Measurements from ENCODE around the gene WDPCP.
"Not testable (repeated sequence)": the region's sequence is repeated elsewhere in the genome, so short reads cannot be mapped to it uniquely, and the experiment has no call there.

The WDPCP gene

DNA sequence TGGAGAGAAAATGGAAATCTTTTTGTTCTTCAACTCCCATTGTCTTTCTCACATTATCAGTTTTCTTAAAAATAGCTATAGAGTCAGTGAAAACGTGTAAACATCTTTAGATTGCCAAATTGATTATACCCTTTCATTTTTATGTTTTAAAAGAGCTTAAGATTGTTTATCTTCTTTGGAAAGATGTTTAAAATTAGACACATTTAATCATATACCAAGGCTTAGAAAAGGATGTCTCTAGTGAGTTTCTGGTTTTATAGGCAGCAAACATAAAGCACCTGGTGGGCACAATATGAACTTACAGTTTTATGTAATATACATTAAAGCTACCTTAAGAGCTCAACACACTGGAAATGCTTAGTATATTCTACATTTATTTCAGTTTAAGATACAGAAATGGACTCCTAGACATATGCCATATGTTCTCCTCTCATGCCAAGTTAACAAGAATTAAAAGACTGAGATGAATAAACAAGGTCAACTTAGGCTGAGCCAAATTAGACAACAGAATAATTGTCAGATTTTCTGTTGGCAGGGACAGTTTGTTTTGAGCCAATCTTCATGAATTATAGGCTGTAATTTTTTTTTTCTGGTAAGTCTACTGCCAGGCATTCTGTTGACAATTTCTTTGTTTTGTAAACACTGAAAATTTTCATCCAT, 425.0 kb downstream of the WDPCP start:
- H3K27me3 ChIP-seq (ENCODE audit: control insufficient read depth in 1 of 2, insufficient read depth in 1 of 2, low read length in 2 of 2): no peaks in the 10 kb centered on the region
- H3K36me3 ChIP-seq (ENCODE audit: control insufficient read depth in 1 of 2, insufficient read depth in 2 of 2, low read depth in 1 of 2, low read length in 2 of 2): no peaks in the 10 kb centered on the region
- no peak overlapping the region for H2AFZ ChIP-seq (ENCODE audit: low read depth, low read length)
- H2BK15ac ChIP-seq (ENCODE audit: low read depth, poor library complexity, severe bottlenecking): no peak overlapping the region
- DNase-seq: no peak
- WGBS: no CpG with 5 or more reads among the region's 1 CpG
- H3K23ac ChIP-seq (ENCODE audit: low read length in 2 of 2): no peak overlapping the region
- H4K91ac ChIP-seq (ENCODE audit: low read length): no peak overlapping the region
- no peak overlapping the region for H3K4me2 ChIP-seq (ENCODE audit: low read length, poor library complexity, severe bottlenecking)
- H3K4ac ChIP-seq (ENCODE audit: low read depth in 1 of 2, low read length in 2 of 2): no peak overlapping the region
- H3K27ac ChIP-seq (ENCODE audit: low read length, poor library complexity, severe bottlenecking): no peak overlapping the region
- no peak overlapping the region for H2BK12ac ChIP-seq (ENCODE audit: low read length in 2 of 2)
- H3K4me3 ChIP-seq (ENCODE audit: insufficient read depth in 1 of 2, low read depth in 1 of 2, low read length in 2 of 2): no peak overlapping the region
- H3K9ac ChIP-seq (ENCODE audit: low read length): no peak overlapping the region
- no peak overlapping the region for H3K18ac ChIP-seq (ENCODE audit: low read depth in 1 of 2, low read length in 2 of 2)
- no peak overlapping the region for H4K8ac ChIP-seq (ENCODE audit: low read length)
- no peak overlapping the region for H2AK5ac ChIP-seq (ENCODE audit: low read length, severe bottlenecking)
- no peaks in the 10 kb centered on the region for H3K4me1 ChIP-seq (ENCODE audit: control insufficient read depth, insufficient read depth, low read depth, low read length)
- H3K79me1 ChIP-seq (replicated peaks; ENCODE audit: low read length, poor library complexity, severe bottlenecking): no peaks in the 10 kb centered on the region
- peaks cover 7% of the 10 kb centered on the region for H3K9me3 ChIP-seq (ENCODE audit: control insufficient read depth, low read length)
- no peak overlapping the region for H3K14ac ChIP-seq (ENCODE audit: low read length in 2 of 2)
- H2BK120ac ChIP-seq (ENCODE audit: low read depth, low read length): no peak overlapping the region
- no peak overlapping the region for H2BK5ac ChIP-seq (ENCODE audit: low read depth, low read length, poor library complexity, severe bottlenecking)

DNA sequence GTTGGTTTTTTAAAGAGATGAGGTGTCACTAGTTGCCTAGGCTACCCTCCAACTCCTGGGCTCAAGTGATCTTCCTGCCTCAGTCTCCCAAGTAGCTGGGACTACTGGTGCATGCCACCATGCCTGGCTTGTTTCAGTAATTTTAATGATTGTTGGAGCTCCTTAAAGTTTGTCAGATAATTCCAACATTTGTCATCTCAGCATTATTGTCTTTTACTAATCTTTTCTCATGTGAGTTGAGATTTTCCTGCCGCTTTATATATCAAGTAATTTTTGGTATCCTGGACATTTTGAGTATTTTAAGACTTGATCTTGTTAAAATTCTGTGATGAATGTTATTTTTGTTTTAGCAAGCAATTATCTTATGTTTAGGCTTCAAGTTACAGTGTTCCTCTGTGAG, 429.0 kb downstream of the WDPCP start:
- Histone ChIP-seq H4K91ac (ENCODE audit: low read length) (no peak overlapping the region), H2BK120ac (ENCODE audit: low read depth, low read length) (no peak overlapping the region), H3K18ac (ENCODE audit: low read depth in 1 of 2, low read length in 2 of 2) (no peak overlapping the region), H3K4ac (ENCODE audit: low read depth in 1 of 2, low read length in 2 of 2) (no peak overlapping the region), H3K79me1 (replicated peaks; ENCODE audit: low read length, poor library complexity, severe bottlenecking) (no peaks in the 10 kb centered on the region), H2BK15ac (ENCODE audit: low read depth, poor library complexity, severe bottlenecking) (no peak overlapping the region), H3K9ac (ENCODE audit: low read length) (no peak overlapping the region), H3K23ac (ENCODE audit: low read length in 2 of 2) (no peak overlapping the region), H3K4me3 (ENCODE audit: insufficient read depth in 1 of 2, low read depth in 1 of 2, low read length in 2 of 2) (no peak overlapping the region), H2BK12ac (ENCODE audit: low read length in 2 of 2) (no peak overlapping the region), H2BK5ac (ENCODE audit: low read depth, low read length, poor library complexity, severe bottlenecking) (no peak overlapping the region), H3K14ac (ENCODE audit: low read length in 2 of 2) (no peak overlapping the region), H4K8ac (ENCODE audit: low read length) (no peak overlapping the region), H2AK5ac (ENCODE audit: low read length, severe bottlenecking) (no peak overlapping the region), H3K27me3 (ENCODE audit: control insufficient read depth in 1 of 2, insufficient read depth in 1 of 2, low read length in 2 of 2) (no peaks in the 10 kb centered on the region), H3K4me1 (ENCODE audit: control insufficient read depth, insufficient read depth, low read depth, low read length) (no peaks in the 10 kb centered on the region), H3K9me3 (ENCODE audit: control insufficient read depth, low read length) (no peaks in the 10 kb centered on the region), H2AFZ (ENCODE audit: low read depth, low read length) (no peak overlapping the region), H3K4me2 (ENCODE audit: low read length, poor library complexity, severe bottlenecking) (no peak overlapping the region), H3K27ac (ENCODE audit: low read length, poor library complexity, severe bottlenecking) (no peak overlapping the region), H3K36me3 (ENCODE audit: control insufficient read depth in 1 of 2, insufficient read depth in 2 of 2, low read depth in 1 of 2, low read length in 2 of 2) (no peaks in the 10 kb centered on the region)
- DNase-seq: no peak
- 92% methylated on average over 1 of the region's 1 CpG for WGBS

DNA sequence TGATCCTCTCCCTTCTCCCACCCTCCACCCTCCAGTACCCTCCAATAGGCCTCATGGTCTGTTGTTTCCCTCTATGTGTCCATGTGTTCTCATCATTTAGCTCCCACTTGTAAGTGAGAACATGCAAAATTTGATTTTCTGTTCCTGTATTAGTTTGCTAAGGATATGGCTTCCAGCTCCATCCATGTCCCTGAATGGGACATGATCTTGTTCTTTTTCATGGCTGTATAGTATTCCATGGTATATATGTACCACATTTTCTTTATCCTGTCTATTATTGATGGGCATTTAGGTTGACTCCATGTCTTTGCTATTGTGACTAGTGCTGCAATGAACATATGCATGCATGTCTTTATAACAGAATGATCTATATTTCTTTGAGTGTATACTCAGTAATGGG, 451.6 kb downstream of the WDPCP start:
- H3K9ac ChIP-seq (ENCODE audit: low read length); DNase-seq; H4K8ac ChIP-seq (ENCODE audit: low read length); H2BK120ac ChIP-seq (ENCODE audit: low read depth, low read length); H3K27ac ChIP-seq (ENCODE audit: low read length, poor library complexity, severe bottlenecking); H2AFZ ChIP-seq (ENCODE audit: low read depth, low read length); H2BK15ac ChIP-seq (ENCODE audit: low read depth, poor library complexity, severe bottlenecking); H3K79me1 ChIP-seq (replicated peaks; ENCODE audit: low read length, poor library complexity, severe bottlenecking); H2AK5ac ChIP-seq (ENCODE audit: low read length, severe bottlenecking); H3K4ac ChIP-seq (ENCODE audit: low read depth in 1 of 2, low read length in 2 of 2); H2BK5ac ChIP-seq (ENCODE audit: low read depth, low read length, poor library complexity, severe bottlenecking); H3K4me3 ChIP-seq (ENCODE audit: insufficient read depth in 1 of 2, low read depth in 1 of 2, low read length in 2 of 2); H3K23ac ChIP-seq (ENCODE audit: low read length in 2 of 2); H2BK12ac ChIP-seq (ENCODE audit: low read length in 2 of 2); H3K36me3 ChIP-seq (ENCODE audit: control insufficient read depth in 1 of 2, insufficient read depth in 2 of 2, low read depth in 1 of 2, low read length in 2 of 2); H3K18ac ChIP-seq (ENCODE audit: low read depth in 1 of 2, low read length in 2 of 2); H3K27me3 ChIP-seq (ENCODE audit: control insufficient read depth in 1 of 2, insufficient read depth in 1 of 2, low read length in 2 of 2); H3K14ac ChIP-seq (ENCODE audit: low read length in 2 of 2); H3K4me1 ChIP-seq (ENCODE audit: control insufficient read depth, insufficient read depth, low read depth, low read length); H3K4me2 ChIP-seq (ENCODE audit: low read length, poor library complexity, severe bottlenecking); H4K91ac ChIP-seq (ENCODE audit: low read length): not testable (repeated sequence)
- H3K9me3 ChIP-seq (ENCODE audit: control insufficient read depth, low read length): peaks cover 40% of the 10 kb centered on the region

DNA sequence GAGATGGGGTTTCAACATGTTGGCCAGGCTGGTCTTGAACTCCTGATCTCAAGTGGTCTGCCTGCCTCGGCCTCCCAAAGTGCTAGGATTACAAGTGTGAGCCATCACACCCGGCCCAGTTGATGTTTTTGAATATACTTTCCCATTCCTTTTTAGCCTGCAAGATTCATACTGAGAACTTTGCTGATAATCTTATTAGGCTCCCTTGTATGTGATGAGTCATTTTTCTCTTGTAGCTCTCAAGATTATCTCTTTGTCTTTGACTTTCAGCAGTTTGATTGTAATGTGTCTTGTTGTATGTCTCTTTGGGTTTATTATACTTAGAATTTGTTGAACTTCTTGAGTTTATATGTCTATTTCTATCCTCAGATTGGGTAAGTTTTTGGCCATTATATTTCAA, 456.3 kb downstream of the WDPCP start:
- Histone ChIP-seq H2AFZ (ENCODE audit: low read depth, low read length) (no peak overlapping the region), H2BK12ac (ENCODE audit: low read length in 2 of 2) (no peak overlapping the region), H3K4me3 (ENCODE audit: insufficient read depth in 1 of 2, low read depth in 1 of 2, low read length in 2 of 2) (no peak overlapping the region), H3K36me3 (ENCODE audit: control insufficient read depth in 1 of 2, insufficient read depth in 2 of 2, low read depth in 1 of 2, low read length in 2 of 2) (no peaks in the 10 kb centered on the region), H2BK5ac (ENCODE audit: low read depth, low read length, poor library complexity, severe bottlenecking) (no peak overlapping the region), H3K4me2 (ENCODE audit: low read length, poor library complexity, severe bottlenecking) (no peak overlapping the region), H2BK120ac (ENCODE audit: low read depth, low read length) (no peak overlapping the region), H3K14ac (ENCODE audit: low read length in 2 of 2) (no peak overlapping the region), H2AK5ac (ENCODE audit: low read length, severe bottlenecking) (no peak overlapping the region), H3K27ac (ENCODE audit: low read length, poor library complexity, severe bottlenecking) (no peak overlapping the region), H3K4ac (ENCODE audit: low read depth in 1 of 2, low read length in 2 of 2) (no peak overlapping the region), H4K91ac (ENCODE audit: low read length) (no peak overlapping the region), H3K9me3 (ENCODE audit: control insufficient read depth, low read length) (peaks cover 47% of the 10 kb centered on the region), H4K8ac (ENCODE audit: low read length) (no peak overlapping the region), H2BK15ac (ENCODE audit: low read depth, poor library complexity, severe bottlenecking) (no peak overlapping the region), H3K79me1 (replicated peaks; ENCODE audit: low read length, poor library complexity, severe bottlenecking) (no peaks in the 10 kb centered on the region), H3K23ac (ENCODE audit: low read length in 2 of 2) (no peak overlapping the region), H3K18ac (ENCODE audit: low read depth in 1 of 2, low read length in 2 of 2) (no peak overlapping the region), H3K9ac (ENCODE audit: low read length) (no peak overlapping the region), H3K4me1 (ENCODE audit: control insufficient read depth, insufficient read depth, low read depth, low read length) (no peaks in the 10 kb centered on the region), H3K27me3 (ENCODE audit: control insufficient read depth in 1 of 2, insufficient read depth in 1 of 2, low read length in 2 of 2) (no peaks in the 10 kb centered on the region)
- WGBS: 90% methylated on average over 2 of the region's 2 CpGs
- DNase-seq: no peak

All from mesenchymal stem cell (in vitro differentiated cells and primary cell).